Mesenteric fat pad (tissue), 1 donor: Measurements from ENCODE around the gene SYT3. TPM values are rescaled to one million over a fixed set of nuclear protein-coding genes. Genes with fewer than 3 reads are reported as not detected.

Experiments used
- DNase-seq: peaks from one replicate; pipeline ENCODE4 v3.0.0-alpha.2; 2020; ENCODE audit warnings: low spot score
- total RNA-seq: library from RNA; stranded (reverse); fragmentation: NEBNext Ultra II Directional; extraction: Animal tissue kit (Norgen Biotek cat#: 25700); gene quantifications from one replicate; pipeline ENCODE4 v1.2.1, GENCODE V29; 2021
- donor health status: DM: yes; HTN: yes; CAD: no.

SYT3 gene
- total RNA-seq, 1 donor from 2014 or later: 0.51 TPM

DNA sequence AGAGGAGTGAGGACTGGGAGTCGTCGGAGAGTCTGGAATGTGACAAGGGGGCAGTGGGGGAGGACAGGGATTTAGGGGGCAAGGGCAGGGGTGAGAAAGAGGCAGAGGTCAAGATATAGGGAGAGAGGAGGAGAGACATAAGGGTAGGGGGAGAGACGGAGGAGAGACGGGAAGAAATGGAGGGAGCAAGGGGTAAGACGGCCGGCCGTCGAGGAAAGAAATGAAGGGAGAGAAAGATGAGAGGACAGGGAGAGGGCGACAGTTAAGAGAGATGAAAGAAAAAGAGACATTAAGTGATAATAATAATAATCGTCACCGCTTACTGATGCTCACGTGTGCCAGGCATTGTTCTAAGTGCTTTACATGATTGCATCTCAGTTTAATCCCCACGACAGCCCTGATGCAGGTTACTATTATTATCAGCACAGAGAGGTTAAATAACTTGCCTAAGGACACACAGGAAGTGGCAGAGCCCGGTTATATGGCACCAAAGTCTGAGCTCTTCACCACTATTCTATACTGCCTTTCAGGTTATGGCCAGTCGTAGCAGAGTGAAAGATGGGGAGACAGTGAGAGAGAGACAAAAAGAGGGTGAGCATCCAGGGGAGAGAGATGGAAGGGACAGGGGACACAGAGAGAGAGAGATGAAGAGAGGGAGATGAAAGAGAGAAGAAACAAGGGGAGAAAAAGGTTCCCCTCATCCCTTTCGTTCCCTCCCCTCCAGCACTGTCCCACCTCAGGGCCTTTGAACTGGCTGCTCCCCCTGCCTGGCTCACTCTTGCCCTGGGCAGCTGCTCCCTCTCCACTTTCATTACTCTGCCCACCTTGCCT lies 23.2 kb upstream of the SYT3 start:
- no peak for DNase-seq

DNA sequence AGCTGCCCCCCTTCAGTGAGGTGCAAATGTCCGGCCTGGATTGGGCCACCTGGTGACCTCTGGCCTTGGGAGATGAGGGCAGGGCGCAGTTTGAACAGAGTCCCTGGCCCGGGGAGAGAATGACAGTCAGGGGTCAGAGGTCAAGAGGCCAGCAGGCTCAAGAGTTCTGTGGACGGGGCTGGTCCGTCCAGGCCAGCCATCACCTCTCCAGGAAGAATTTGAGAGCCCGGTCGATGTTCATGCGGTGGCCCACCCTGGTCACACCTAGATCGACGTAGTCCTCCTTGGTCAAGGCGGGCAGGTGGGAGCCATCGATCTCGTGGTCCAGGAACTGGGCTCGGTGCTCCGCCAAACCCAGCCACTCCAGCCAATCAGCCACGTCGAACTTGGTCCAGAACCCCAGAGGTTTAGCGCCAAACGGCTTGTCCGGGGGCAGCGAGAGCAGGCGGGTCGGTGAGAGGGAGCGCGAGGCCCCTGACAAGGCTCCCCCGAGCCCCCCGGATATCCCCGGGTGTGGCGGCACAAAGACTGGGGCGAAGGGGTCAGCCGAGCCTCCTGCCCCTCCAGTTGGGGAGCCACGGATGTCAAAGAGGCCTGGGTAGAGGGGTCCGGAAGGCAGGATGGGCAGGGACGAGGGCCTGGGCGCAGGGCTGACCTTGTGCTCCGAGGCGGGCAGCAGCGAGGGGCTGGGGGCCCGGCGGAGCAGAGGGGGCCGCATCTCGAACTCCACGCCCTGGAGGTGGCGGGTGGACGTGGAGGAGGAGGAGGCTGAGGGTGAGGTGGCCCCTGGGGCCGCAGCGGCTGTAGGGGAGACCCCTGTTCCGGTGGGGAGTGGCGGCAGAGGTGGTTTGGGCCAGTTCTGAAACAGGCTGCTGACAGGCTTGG lies 22.3 kb upstream of the SYT3 start:
- no peak for DNase-seq

DNA sequence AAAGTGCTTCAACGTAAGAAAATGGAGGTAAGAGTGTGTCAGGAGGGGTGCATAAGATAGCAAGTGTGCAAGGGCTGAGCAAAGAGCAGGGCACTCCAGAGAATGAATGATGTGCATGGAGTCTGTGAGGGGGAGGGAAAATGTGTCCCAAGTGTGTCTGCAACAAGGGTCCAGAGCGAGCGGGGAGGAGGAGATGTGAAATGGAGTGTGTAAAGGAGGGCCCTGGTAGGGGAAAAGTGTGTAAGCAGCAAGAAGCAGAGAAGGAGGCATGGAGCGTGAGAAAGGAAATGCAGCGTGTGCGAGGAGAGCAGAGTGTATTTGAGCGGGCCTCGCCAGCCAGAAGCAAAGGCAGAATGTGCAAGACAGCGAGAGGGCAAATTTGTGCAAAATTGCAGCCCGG lies 21.3 kb upstream of the SYT3 start:
- DNase-seq: no peak

DNA sequence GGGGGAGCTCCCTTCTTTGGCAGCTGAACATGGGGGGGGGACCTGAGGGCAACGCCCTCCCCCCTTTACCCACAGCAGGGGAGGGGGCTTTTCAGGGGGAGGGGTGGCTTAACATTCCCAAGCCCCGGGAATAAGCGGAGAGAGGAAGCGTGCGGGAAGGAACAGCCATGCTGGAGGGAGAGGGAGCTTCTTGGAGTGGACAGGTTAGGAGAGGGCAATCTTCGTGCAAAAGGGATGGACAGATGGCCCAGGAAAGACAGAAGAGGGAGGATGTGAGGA lies 20.3 kb upstream of the SYT3 start:
- no peak for DNase-seq

DNA sequence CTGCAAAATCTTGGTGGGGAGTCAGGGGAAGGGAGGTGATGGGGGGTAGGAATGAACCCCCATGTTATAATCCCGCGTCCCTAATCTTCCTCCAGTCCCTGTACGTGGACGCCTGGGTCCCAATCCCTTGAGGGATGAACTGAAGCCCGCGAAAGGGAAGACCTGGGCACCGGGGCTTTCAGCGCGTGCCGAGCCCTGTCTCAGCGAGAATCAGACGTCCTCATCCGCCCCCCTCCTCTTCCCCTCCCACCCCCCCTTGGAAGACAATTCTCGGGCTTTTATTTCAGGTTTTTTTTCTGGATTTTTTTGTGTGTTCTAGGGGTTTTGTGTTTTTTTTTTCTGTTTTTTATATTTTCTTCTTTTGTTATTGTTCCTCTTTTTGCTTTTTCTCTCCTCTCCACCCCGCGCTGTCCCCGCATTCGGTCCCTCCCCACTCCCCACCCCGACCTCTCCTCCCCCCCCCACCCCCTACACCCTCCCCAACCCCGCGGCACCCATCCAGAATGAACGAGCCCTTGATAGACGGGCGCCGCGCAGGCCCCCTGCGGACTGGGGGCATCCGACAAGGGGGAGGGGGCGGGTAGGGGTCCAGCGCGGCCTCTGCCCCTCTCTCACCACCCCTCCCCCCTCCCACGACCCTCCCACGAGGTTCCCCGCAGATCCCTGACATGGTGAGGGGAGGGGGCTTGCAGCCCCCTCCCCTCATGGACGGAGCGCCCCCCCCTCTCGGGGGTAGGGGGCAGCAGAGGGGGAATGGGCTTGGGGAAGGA lies 19.8 kb upstream of the SYT3 start:
- DNase-seq: no peak

DNA sequence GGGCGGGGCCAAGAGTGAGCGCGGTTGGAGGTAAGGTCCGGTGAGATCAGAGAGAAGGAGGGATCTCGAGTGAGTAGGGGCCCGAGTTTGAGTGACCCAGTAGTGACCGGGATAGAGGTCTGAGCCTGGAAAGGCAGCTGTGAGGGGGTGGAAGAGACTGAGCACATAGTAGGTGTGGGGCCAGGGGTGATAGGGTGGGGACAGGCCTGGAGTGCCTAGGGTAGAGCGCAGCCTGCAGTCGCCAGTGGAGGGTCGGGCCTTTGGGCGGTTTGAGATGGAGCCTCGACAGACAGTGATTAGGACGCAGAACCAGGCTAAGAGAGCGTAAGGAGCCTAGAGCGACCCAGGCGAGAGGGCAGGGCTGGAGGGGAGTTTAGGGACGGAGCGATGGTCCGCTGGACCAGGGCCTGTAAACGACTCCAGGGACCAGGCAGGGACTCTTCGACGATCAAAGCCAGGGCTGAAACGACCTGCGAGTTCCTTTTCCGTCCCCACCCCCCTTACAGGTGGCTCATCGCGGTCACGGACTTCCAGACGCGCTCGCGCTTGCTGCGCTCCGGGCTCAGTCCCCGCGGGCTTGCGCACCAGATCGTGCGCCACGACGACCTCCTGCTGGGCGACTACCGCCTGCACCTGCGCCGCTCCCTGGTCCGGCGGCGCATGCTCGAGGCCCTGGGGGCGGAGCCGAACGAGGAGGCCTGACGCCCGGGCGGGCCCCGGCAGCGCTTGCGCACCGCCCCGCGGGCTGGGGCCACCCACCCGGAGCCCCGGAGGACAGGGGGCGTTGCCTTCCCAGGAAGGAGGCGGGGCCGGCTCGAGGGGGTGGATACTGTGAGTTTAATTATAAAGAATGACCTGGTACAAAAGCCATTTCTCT lies 19.0 kb upstream of the SYT3 start:
- no peak for DNase-seq

DNA sequence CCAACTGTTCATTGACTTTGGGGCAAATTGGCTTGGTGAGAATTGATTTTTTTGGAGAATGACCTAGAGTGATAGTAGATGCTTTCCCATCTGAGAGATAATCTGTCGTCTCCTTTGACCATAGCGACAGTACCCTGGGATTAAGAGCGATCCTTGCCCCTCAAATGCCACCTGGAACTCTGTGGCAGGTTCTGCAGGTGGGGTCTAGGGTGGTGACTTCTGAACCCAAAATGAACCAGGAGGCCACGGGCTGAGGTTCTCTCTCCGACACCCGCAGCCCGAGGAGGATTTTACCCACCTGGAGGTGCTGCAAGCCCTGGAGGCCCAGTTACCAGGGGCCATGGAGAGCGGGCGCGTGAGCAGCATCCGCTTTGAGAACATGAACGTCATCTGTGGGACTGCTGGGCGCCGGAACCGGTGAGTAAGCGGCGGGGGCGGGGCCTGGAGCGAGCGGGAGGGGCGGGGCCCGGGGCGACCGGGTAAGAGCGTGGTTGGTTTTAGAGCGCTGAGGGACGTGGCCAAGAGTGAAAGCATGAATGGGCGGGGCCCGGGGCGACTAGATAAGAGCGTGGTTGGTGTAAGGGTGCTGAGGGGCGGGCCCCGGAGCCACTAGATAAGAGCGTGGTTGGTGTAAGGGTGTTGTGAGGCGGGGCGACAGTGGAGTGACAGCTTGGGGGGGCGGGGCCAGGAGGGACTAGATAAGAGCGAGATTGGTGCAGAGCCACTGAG lies 18.2 kb upstream of the SYT3 start:
- no peak for DNase-seq

DNA sequence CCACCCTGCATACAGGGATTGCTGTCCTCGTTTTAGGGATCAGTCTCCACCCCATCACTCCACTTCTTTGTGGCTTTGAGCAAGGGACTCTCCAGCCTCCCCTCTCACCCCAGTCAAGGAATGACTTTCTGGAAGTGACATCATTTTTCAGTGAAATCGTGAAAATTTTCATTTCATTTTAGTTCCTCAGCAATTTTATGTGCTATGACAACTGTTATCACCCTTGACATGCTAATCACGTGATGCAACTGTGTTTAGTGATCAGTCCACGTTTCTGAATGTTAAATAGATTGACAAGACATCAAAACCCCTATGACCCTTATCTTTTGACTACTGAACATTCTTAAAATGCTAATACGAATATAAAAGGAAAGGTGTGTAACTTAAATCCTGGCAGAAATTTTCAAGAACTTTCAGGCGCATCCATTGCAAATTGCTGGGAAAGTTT lies 17.6 kb upstream of the SYT3 start:
- no peak for DNase-seq

DNA sequence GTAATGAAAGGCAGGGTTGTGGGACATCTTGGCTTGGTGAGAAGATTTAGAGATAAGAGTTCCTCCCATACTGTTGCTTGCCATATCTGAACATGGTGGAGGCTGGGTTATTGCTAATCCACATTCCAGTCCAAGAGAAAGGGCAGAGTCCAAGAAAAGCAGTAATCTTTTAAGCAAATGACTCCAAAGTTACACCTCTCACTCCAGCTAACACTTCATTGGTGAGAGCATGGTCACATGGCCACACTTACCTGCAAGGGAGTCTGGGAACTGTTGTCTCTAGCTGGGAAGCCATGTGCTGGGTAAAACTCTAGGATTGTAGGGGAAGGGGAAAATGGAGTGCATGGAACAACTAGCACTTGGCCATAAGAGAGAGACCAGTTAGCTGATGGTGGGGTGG lies 15.2 kb upstream of the SYT3 start:
- DNase-seq: no peak

DNA sequence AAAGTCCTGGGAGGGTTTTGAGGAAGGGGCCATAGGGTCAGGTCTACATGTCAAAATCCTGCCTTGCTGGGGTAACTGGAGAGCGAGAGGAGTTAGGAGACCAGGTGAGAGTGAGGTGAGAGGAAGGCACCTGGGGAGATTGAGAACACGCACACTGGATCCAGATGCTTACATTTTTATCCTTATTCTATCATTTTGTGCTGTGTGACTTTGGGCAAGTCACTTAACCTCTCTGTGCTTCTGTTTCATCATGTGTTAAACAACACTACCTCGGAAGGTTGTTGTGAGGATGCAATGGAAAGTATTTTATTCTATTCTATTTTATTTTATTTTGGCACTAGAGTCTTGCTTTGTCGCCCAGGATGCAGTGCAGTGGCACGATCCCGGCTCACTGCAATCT lies 13.0 kb upstream of the SYT3 start:
- DNase-seq: no peak

DNA sequence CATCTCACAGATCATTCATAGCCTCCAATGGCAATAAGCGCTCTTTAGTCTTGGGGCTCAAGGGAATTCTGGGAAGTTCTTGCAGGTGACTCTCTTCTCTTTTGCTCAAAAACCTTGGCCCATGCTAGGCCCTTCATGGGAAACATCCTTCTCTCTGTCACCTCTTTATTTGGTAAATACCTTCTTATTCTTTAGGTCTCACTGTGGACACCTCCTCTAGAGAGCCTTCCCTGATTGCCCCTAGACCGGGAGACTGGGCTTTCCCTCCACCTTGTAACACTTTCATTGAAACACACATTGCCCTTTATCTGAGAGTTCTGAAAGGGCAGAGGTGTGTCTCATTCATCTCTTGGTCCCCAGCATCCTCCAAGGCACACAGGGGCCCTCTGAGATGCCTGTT lies 11.5 kb upstream of the SYT3 start:
- no peak for DNase-seq

DNA sequence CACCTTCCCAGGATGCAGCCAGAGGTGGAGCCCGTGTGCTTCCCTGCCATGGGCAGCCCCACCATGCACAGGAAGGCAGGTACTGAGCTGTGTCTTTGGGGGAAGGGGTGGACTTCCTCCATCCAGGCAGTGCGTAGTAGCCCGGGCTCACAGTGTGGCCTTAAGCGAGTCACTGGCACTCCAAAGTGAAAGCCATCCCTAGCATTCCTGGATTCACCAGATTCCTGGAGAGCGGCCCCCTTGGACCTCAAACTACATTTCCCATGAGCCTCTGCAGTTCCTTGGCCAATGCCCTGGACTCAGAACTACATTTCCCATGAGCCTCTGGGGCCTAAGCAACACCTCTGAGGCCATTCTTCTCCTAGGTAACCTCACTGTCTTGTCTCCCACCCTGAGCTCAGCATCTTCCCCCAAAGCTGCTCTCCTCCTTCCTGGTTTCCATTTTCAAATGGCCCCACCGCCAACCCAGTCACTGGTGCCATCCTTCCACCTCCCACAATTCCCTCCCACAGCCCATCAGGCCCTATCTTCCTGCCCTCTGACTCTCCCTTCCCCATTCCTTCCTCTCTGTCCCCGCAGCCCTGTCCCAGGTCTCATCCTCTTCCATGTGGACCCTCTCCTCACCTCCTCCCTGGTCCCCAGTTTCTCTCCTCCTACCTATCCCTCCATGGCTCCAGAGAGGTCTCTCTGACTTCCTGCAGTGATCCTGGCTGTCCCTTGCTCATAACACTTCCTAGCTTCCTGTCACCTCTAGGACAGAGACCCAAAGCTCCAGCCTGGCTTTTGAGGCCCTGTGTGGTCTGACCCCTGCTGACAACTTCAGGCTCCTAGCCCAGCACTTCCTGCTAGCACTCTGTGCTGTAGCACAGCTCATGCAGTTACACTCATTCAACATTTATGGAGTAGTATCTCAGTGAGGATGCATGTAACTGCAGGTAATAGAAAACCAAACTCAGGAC lies 10.0 kb upstream of the SYT3 start, which contains the start of gene C19orf81:
Gene C19orf81 (plus strand): TSS at position 13 of the 959 bp plus-strand sequence. CDS start 0 bp downstream, at position 13.
- DNase-seq: no peak

DNA sequence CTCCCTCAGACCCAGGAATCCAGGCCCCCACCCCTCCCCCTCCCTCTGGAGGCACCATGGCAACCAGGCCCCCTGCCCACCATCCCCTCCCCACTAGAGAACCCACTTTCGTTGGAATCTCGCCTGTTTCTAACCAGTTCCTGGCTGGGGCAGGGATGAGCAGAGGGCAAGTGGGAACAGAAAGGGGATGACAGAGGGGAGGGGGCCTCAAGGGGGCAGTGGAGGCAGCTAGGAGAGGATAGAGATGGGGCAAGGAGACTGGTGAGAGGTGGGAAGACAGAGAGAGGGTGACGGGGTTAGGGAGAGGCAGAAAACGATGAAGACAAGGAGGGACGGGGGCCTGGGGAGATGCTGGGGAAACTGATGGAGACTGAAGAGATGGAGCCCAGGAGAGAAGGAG lies 9.0 kb upstream of the SYT3 start:
- no peak for DNase-seq

DNA sequence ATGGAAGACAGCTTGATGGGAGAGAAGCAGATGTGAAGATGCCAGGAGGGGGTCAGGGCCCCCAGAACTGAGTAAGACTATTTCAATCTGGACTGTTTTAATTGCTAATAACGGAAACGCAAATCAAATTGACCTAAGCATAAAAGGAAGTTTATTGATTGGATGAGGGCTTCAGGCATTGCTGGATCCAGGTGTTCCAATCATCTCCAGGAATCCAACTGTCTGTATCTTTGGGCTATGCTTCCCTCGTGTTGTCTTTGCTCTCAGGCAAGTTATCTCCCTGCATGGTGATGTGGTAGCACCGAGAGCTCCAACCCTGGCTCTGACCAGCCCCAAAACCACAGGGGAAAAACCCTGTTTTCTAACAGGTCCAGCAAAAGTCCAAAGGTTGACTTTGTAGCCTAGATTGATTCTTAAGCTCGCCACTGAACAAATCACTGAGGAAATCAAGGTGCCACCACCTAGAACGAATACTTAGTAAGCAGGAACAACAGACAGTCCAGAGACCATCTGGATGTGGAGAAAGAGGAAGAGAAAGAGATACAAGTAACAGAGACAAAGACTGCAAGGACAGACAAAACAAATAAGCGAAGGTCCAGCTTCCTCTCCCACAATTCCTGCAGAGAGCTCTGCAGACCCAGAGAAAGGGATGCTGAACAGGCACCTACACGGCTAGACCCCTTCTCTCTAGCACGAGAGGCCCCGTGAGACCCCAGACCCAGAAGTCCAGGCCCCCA lies 8.4 kb upstream of the SYT3 start:
- no peak for DNase-seq

DNA sequence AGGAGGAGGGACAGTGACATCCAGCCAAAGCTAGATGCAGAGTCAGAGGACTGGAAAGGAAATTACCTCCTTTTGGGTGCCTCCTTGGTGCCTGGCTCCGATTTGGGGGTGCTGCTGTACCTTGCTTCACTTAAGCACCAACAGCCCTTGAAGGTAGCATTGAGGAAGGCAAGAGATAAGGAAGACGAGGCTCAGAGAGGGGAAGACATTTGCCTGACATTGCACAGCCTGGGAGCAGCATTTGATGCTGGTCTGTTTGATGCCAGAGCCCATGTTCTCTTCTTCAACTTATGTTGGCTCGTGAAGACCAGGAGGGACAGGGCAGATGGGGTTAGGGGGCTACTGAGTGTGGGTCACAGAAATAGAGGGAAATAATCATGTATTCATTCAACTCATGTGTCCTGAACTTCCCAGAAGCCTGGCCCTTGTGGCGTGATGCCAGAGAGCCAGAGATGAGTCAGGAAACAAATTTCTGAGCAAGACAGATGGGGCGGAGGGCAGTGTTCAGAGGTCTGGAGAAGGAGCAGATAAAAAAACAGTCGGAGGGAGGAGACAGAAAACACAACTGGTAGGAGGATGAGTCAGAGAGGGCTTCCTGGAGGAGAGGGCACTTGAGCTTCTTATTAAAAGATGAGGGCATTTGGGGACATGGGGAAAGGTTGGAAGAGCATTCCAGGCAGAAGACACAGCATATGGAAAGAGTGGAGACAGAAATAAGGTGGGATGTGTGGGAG lies 6.6 kb upstream of the SYT3 start:
- no peak for DNase-seq

DNA sequence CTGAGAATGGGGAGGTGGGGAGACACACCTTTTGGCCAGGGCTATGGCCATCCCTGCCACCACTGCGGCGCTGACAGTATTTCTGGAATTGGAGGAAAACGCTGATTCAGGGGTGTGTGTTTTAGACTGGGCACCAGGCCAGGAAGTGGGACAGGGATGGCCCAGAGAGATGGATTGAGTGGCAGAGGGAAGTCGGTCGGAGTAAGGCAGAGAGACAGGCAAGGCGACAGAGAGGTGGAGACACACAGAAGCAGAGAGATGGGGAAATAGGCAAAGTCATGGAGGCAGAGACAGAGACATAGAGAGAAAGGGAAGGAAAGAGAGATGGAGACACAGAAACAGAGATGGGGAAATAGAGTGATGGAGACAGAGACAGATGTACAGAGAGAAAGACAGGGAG lies 5.4 kb upstream of the SYT3 start:
- DNase-seq: no peak

DNA sequence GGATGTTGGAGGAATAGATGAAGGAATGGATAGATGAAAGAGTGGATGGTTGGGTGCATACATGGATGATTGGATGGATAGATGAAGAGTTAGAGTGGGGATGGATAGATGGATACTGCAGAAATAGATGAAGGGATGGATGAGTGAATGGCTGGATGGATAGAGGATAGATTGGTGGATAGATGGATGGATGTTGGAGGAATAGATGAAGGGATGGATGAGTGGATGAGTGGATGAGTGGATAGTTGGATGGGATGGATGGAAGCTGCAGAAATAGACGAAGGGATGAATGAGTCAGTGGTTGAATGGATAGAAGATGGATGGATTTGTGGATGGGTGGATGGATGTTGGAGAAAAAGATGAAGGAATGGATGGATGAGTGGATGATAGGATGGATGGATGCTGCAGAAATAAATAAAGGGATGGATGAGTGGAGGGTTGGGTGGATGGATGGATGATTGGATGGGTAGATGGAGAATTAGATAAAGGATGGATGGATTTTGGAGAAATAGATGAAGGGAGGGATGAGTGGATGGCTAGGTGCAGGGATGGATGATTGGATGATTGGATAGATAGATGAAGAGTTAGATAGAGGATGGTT lies 4.7 kb upstream of the SYT3 start:
- no peak for DNase-seq
